ENCODE data around the gene AKR1B15. TPM values are rescaled to one million over a fixed set of nuclear protein-coding genes. Genes with fewer than 3 reads are reported as not detected.
"Not testable (repeated sequence)": the region's sequence is repeated elsewhere in the genome, so short reads cannot be mapped to it uniquely, and the experiment has no call there.

Gene AKR1B15
- total RNA-seq, 3 donors from 2014 or later: 0.33 to 5.6 (median 3.5) TPM

DNA sequence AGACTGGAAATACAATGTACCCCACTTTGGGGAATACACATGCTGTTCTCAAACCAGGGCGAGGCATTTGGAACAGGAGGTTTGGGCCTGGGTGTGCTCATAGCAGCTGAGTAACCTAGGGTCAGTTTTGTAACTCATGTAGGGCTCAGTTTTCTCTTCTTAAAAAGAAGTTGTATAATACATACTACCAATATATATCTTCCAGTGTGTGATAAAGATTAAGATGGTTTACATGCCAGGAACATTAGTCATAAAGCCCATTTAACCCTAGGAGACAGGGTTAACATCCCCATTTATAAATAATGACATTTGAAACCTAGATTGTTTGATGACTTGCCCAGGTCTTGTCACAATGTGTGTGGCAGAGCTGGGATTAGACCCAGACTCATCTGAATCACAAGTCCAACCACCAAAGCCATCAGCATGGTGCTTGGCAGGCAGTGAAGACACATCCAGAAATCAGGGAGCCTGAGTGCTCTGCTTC, 15.6 kb upstream of the AKR1B15 start:
- H3K36me3 ChIP-seq: no peaks in the 10 kb centered on the region
- no peaks in the 10 kb centered on the region for H3K9me3 ChIP-seq
- H3K4me3 ChIP-seq: no peak overlapping the region
- no peak for TF ChIP-seq POLR2A (IDR thresholded peaks at IDR 0.05)
- no peak for TF ChIP-seq POLR2AphosphoS5 (IDR thresholded peaks at IDR 0.05)
- TF ChIP-seq CTCF (IDR thresholded peaks at IDR 0.05): no peak
- intact Hi-C loops (cut with DNase I; ENCODE audit: low total_unique reads): no loop called here
- no peaks in the 10 kb centered on the region for H3K27me3 ChIP-seq
- DNase-seq (ENCODE audit: low spot score in 2 of 2): no peak
- no peaks in the 10 kb centered on the region for H3K4me1 ChIP-seq
- H3K27ac ChIP-seq: no peak overlapping the region

- TF ChIP-seq CTCF (IDR thresholded peaks at IDR 0.05): no peak
- TF ChIP-seq POLR2A (IDR thresholded peaks at IDR 0.05): no peak
- no peak for TF ChIP-seq POLR2AphosphoS5 (IDR thresholded peaks at IDR 0.05)
- no peaks in the 10 kb centered on the region for H3K4me1 ChIP-seq
- no peak overlapping the region for H3K27ac ChIP-seq
Measured at GRCh38 chr7:134534633-134535032, 14.3 kb upstream of the AKR1B15 start.

GRCh38 chr7:134535272-134535918, 13.5 kb upstream of the AKR1B15 start:
- Histone ChIP-seq H3K4me3 (no peak overlapping the region), H3K27me3 (no peaks in the 10 kb centered on the region), H3K27ac (no peak overlapping the region), H3K9me3 (no peaks in the 10 kb centered on the region), H3K4me1 (no peaks in the 10 kb centered on the region), H3K36me3 (no peaks in the 10 kb centered on the region)
- intact Hi-C loops (cut with DNase I; ENCODE audit: low total_unique reads): no loop called here
- TF ChIP-seq POLR2AphosphoS5 (IDR thresholded peaks at IDR 0.05) (no peak), CTCF (IDR thresholded peaks at IDR 0.05) (no peak), POLR2A (IDR thresholded peaks at IDR 0.05) (no peak)
- no peak for DNase-seq (ENCODE audit: low spot score in 2 of 2)

More at GRCh38 chr7:134534633-134535032, 14.3 kb upstream of the AKR1B15 start:
- Histone ChIP-seq H3K4me3 (no peak overlapping the region), H3K27me3 (no peaks in the 10 kb centered on the region), H3K36me3 (no peaks in the 10 kb centered on the region), H3K9me3 (no peaks in the 10 kb centered on the region)
- no peak for DNase-seq (ENCODE audit: low spot score in 2 of 2)
- intact Hi-C loops (cut with DNase I; ENCODE audit: low total_unique reads): no loop called here

- Histone ChIP-seq H3K9me3 (no peaks in the 10 kb centered on the region), H3K27ac (no peak overlapping the region), H3K27me3 (no peaks in the 10 kb centered on the region), H3K4me3 (no peak overlapping the region), H3K4me1 (no peaks in the 10 kb centered on the region), H3K36me3 (no peaks in the 10 kb centered on the region)
- DNase-seq (ENCODE audit: low spot score in 2 of 2): no peak
- intact Hi-C loops (cut with DNase I; ENCODE audit: low total_unique reads): no loop called here
- TF ChIP-seq POLR2AphosphoS5 (IDR thresholded peaks at IDR 0.05): no peak
- no peak for TF ChIP-seq POLR2A (IDR thresholded peaks at IDR 0.05)
- TF ChIP-seq CTCF (IDR thresholded peaks at IDR 0.05): no peak
Measured at GRCh38 chr7:134535919-134536299, 13.0 kb upstream of the AKR1B15 start.

DNA sequence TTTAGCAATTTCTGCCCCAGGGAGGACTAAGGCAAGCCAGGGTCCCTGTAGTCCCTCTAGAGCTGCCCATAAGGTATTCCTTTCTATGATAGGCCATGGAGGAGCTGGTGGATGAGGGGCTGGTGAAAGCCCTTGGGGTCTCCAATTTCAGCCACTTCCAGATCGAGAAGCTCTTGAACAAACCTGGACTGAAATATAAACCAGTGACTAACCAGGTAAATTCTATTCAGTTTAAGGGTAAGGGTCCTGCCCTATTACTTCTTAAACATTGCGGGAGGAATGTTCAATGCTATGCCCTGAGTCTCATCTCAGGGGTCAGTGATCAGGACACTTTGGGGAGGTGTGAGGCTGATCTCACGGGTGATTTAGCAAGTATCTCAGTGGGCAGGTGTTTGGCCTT, 12.4 kb upstream of the AKR1B15 start:
- not testable (repeated sequence) for H3K27me3 ChIP-seq, H3K9me3 ChIP-seq

GRCh38 chr7:134537273-134537781, 11.6 kb upstream of the AKR1B15 start:
- not testable (repeated sequence) for H3K36me3 ChIP-seq; DNase-seq (ENCODE audit: low spot score in 2 of 2); H3K27me3 ChIP-seq

More for the DNA sequence above, 12.4 kb upstream of the AKR1B15 start:
- H3K4me3 ChIP-seq; H3K4me1 ChIP-seq; H3K27ac ChIP-seq; DNase-seq (ENCODE audit: low spot score in 2 of 2); H3K36me3 ChIP-seq; intact Hi-C loops (cut with DNase I; ENCODE audit: low total_unique reads): not testable (repeated sequence)

More at GRCh38 chr7:134537273-134537781, 11.6 kb upstream of the AKR1B15 start:
- H3K4me1 ChIP-seq; H3K9me3 ChIP-seq; intact Hi-C loops (cut with DNase I; ENCODE audit: low total_unique reads); H3K27ac ChIP-seq; H3K4me3 ChIP-seq: not testable (repeated sequence)
